Activated T-cell treated with anti-CD3 and anti-CD28 coated beads, Interleukin-2, amount 50 U/mL, for 1 hour (primary cell): ENCODE results near the gene YWHAQ.
"Not testable (repeated sequence)": the region's sequence is repeated elsewhere in the genome, so short reads cannot be mapped to it uniquely, and the experiment has no call there.

Experiments used
- DNase-seq: peaks from one replicate; pipeline ENCODE4 v3.0.0-alpha.2; 2020

Gene YWHAQ

GRCh38 chr2:9630117-9630735, 571 bp downstream of the YWHAQ start:
- peak; percentile 74 for DNase-seq

GRCh38 chr2:9629222-9630116, 1.3 kb downstream of the YWHAQ start:
- no peak for DNase-seq

GRCh38 chr2:9627310-9627709, 3.5 kb downstream of the YWHAQ start:
- no peak for DNase-seq

- no peak for DNase-seq
Observed at GRCh38 chr2:9623151-9623550, 7.6 kb downstream of the YWHAQ start.

GRCh38 chr2:9621655-9622054, 9.1 kb downstream of the YWHAQ start:
- not testable (repeated sequence) for DNase-seq

- no peak for DNase-seq
Observed at GRCh38 chr2:9618410-9618809, 12.4 kb downstream of the YWHAQ start.

GRCh38 chr2:9617749-9618148, 13.0 kb downstream of the YWHAQ start:
- no peak for DNase-seq

- DNase-seq, result no peak
Observed at GRCh38 chr2:9617296-9617695, 13.5 kb downstream of the YWHAQ start.

- DNase-seq, result no peak
Observed at GRCh38 chr2:9614562-9614961, 16.2 kb downstream of the YWHAQ start.

GRCh38 chr2:9613291-9613690, 17.5 kb downstream of the YWHAQ start:
- DNase-seq, result no peak

- DNase-seq, result not testable (repeated sequence)
Observed at GRCh38 chr2:9611549-9611912, 19.3 kb downstream of the YWHAQ start.

GRCh38 chr2:9610781-9611548, 19.8 kb downstream of the YWHAQ start:
- no peak for DNase-seq

- not testable (repeated sequence) for DNase-seq
Observed at GRCh38 chr2:9608491-9608890, 22.3 kb downstream of the YWHAQ start.

GRCh38 chr2:9602412-9602811, 28.4 kb downstream of the YWHAQ start:
- DNase-seq, result no peak

- DNase-seq, result no peak
Observed at GRCh38 chr2:9601397-9601796, 29.4 kb downstream of the YWHAQ start.

GRCh38 chr2:9599430-9599829, 31.4 kb downstream of the YWHAQ start:
- DNase-seq, result no peak

GRCh38 chr2:9596621-9597311, 34.0 kb downstream of the YWHAQ start:
- DNase-seq, result no peak

- DNase-seq, result no peak
Observed at GRCh38 chr2:9595746-9596145, 35.1 kb downstream of the YWHAQ start.

GRCh38 chr2:9595256-9595655, 35.5 kb downstream of the YWHAQ start:
- not testable (repeated sequence) for DNase-seq

- no peak for DNase-seq
Observed at GRCh38 chr2:9594366-9595054, 36.3 kb downstream of the YWHAQ start.

- DNase-seq, result no peak
Observed at GRCh38 chr2:9593925-9594324, 36.9 kb downstream of the YWHAQ start.

- DNase-seq, result no peak
Observed at GRCh38 chr2:9592699-9593098, 38.1 kb downstream of the YWHAQ start.
